Endometrial microvascular endothelial cells (primary cell): Measurements from ENCODE around the gene ESYT1. TPM values are rescaled to one million over a fixed set of nuclear protein-coding genes. Genes with fewer than 3 reads are reported as not detected.

Source experiments
- in situ Hi-C: cut with HindIII; loops from 2 replicates; pipeline ENCODE4 v1.10.0; 2017; ENCODE audit warnings: low sequenced_read_pairs, low pct_unique_long_range_greater_than_20kb; ENCODE audit errors: inconsistent ontology term
- total RNA-seq: library from RNA; depleted of rRNA; stranded (reverse); fragments of >200 nt; gene quantifications from one replicate; pipeline ENCODE4 v1.2.3, GENCODE V29; 2015; ENCODE audit errors: inconsistent ontology term

The ESYT1 gene
- total RNA-seq, 1 donor from 2014 or later = 193 TPM

DNA sequence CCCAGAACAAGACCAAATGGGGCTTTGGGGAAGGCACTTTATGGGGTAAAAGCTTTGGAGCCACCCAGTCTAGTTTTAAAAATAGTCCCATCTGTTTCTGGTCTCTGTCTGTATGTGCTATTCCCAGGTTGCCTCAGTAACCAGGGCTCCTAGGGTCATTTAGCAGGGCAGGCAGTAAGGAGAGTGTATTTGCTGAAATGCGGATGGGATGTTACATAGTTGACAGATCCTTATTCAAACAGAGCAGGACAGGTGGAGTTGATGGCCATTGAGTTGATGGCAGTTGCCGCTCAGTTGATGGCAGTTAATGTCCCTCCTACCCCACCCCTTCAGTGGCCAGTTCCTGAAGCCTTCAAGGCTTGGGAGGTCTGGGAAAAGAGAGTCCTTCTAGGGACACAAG, 5.4 kb upstream of the ESYT1 start:
- in situ Hi-C loops = no loop called here

DNA sequence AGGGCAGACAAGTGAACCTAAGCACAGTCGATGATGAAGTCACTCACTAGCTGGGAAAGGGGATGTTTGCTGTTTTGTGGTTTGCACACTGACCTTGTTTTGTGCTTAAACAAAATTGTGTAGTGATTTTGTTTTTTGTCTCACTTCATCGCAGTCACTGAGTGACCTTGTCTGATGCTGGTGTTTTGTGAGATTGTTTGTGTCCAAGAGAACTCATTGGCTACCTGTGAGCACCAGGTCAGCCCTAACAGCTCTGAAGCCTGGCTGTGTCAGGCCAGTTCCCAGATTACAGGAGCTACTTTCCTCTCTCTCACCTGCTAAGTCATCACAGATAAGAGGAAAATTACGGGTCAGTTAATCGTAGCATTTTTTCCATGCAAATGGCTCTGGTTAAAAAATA, 3.9 kb upstream of the ESYT1 start:
- in situ Hi-C loops = no loop called here

- in situ Hi-C loops = no loop called here
Measured at GRCh38 chr12:56126732-56127239, 1.3 kb upstream of the ESYT1 start.

DNA sequence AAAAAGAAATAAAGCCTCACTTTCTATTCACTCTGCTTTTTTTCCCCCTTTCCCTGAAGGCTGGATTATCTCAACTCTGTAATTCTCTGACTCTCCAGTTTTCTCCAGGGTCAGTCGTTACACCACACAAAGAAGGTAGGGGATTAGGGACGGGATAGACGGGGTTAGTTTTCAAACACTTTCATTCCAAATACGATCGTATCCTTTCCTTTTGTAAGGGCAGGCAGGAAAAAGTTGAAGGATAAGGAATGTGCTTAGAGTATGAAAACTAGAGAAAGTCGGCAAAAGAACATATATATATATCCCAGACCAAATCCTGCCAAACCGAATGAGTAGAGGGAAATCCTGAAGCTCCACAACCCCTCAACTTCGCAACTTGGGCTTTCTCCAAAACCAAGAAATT, 581 bp upstream of the ESYT1 start:
- in situ Hi-C loops = no loop called here

DNA sequence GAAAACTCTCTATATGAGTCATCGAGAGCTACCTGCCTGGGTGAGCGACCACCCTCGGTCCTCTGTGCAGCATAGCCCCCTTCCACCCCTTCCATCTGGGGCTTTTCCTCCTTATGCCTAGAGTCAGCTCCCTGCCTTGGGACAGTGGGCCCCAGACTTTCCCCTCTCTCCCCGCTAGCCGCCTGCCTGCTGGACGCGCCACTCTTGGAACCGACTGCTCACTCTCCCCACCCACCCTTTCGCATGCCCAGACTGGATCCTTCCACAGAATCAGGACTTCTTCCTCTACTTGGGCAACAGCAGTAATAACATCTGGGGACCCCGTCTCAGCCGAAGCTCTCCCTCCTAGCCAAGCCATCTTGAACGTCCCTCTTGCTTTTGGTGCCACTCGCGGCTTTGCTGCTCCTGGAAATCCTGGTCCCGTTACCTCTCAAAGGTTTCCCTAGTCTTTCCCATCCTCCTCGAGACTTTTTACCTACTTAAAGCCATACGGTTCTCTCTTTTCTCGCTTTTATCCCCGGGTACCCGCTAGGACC, 671 bp downstream of the ESYT1 start:
- in situ Hi-C loops = no loop called here

DNA sequence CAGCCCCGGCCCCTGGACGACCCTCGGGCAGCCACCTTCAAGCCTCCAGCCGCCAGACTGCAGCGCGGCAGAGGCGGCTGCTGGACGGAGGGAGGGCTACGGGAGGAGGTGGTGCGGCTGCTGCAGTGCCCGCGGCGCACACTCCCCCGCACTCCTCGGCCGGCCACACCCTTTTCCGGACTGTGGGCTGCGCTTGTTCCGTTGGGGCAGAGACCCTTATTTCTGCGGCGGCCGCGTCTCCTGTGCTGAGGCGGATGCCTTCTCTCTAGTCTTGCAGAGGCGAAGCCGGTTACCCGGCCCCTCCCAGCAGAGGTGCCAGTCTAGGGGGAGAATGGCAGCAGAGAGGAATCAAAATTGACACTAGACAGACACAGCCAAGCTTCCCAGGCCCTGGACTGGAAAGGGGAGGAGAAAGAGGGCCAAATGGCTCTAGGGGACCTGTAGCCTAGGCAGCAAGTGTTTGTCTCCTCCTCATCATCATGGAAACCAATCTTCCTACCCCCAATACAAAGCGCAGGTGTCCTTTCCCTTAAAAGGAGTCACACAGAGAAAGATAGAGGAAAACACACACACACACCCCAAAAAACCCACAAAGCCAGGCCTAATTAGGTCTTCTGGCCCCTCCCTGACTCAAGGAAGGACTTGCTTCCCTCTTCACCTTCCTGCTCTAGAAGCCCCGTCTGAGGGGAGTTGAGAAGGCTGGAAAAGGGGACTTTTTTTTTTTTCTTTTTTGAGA, 1.3 kb downstream of the ESYT1 start:
- in situ Hi-C loops = no loop called here

- in situ Hi-C loops = no loop called here
Measured at GRCh38 chr12:56129942-56130495, 2.0 kb downstream of the ESYT1 start.

DNA sequence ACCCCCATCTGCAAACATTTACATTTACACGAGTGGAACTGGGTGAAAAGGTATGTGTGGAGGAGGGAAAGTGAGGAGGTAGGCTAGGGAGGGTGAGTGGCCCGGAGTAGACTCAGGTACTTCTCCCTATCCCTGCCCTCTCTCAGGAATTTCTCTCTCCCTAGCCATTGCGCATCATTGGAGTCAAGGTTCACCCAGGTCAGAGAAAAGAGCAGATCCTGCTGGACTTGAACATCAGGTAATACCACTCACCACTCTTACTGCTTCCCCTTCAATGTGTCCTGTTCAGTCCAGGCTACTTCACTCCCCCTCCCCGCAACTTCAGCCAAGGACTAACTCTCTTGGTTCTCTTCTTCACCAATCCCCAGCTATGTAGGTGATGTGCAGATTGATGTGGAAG, 2.8 kb downstream of the ESYT1 start:
- in situ Hi-C loops = no loop called here

- in situ Hi-C loops = no loop called here
Measured at GRCh38 chr12:56134897-56135296, 6.8 kb downstream of the ESYT1 start.

DNA sequence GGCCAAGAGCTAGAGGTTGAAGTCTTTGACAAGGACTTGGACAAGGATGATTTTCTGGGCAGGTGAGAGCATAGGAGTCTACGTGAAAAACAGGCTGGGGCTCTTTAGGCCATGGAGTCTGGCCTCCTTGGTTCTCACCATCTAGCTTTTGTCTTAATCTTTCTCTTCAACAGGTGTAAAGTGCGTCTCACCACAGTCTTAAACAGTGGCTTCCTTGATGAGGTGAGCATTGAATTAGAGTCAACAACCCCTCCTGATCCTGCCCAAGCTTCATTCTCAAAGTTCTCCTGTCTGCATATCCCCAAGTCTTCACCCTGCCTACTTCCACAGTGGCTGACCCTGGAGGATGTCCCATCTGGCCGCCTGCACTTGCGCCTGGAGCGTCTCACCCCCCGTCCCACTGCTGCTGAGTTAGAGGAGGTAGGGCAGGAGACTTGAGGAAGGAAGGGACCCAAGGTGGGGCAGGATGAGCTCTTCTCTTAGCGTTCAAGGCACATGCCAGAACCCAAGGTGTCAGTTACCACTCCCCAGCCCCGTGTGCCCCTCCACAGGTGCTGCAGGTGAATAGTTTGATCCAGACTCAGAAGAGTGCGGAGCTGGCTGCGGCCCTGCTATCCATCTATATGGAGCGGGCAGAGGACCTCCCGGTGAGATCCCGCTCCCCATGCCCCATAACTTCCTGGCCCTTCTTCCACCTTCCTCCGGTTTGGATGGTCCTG, 9.9 kb downstream of the ESYT1 start:
- in situ Hi-C loops = no loop called here

DNA sequence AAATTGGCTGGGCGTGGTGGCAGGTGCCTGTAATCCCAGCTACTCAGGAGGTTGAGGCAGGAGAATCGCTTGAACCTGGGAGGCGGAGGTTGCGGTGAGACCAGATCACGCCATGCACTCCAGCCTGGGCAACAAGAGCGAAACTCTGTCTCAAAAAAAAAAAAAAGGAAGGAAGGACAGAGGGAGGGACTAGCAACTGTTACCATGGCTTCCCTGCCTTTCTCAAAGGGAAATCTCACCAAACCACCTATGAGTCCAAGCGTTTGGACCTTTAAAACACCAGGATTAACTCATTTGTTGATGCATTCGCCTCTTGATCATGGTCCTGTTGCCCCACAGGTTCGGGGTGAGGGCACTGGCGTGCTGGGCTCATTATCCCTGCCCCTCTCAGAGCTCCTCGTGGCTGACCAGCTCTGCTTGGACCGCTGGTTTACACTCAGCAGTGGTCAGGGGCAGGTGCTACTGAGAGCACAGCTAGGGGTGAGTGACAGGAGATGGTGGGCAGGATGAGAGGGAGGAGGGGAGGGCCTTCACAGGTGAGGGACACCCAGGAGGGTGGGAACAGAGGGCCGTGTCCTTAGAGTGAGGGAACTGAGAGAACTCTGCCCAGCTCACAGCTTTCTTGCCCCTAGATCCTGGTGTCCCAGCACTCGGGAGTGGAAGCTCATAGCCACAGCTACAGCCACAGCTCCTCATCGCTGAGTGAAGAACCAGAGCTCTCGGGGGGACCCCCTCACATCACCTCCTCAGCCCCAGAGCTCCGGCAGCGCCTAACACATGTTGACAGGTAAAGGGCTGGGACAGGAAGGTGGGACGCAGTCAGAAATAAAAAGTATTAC, 14.1 kb downstream of the ESYT1 start:
- in situ Hi-C loops = no loop called here

GRCh38 chr12:56143217-56143616, 15.2 kb downstream of the ESYT1 start:
- in situ Hi-C loops = no loop called here

- in situ Hi-C loops = no loop called here
Measured at GRCh38 chr12:56143870-56144269, 15.8 kb downstream of the ESYT1 start.

- in situ Hi-C loops = no loop called here
Measured at GRCh38 chr12:56145217-56145616, 17.1 kb downstream of the ESYT1 start.

- in situ Hi-C loops = no loop called here
Measured at GRCh38 chr12:56146492-56147460, 18.7 kb downstream of the ESYT1 start.

DNA sequence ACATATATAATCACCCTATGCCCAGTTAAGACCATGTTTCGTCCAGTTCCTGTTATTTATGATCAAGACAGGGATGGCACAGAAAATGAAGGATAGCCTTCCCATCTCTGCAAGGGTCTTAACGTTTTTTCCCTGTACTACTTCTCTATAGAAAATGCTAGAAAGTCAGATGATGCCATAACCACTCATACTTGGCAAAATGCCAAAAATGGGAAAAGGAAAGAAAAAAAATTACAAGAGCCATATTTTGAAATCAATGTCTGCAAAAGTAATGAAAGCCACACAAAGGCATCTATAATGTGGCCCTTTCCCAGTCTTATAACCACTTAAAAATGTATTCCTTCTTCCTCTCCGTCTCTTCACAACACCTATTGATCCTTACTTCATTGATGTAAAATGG, 22.5 kb downstream of the ESYT1 start:
- in situ Hi-C loops = no loop called here

- in situ Hi-C loops = no loop called here
Measured at GRCh38 chr12:56151672-56152131, 23.6 kb downstream of the ESYT1 start.
